ENCODE measurements around the gene RANBP10. TPM values are rescaled to one million over a fixed set of nuclear protein-coding genes. Genes with fewer than 3 reads are reported as not detected.
A peak's percentile ranks its signal among the peaks of the same experiment; 100 is the strongest.

Gene RANBP10
- total and polyA plus RNA-seq, 9 of the 15 experiments (the other 6 are each of a cell fraction or from before 2014, with no cell fraction given), result 0.61 to 19.3 (median 5.9) TPM

DNA sequence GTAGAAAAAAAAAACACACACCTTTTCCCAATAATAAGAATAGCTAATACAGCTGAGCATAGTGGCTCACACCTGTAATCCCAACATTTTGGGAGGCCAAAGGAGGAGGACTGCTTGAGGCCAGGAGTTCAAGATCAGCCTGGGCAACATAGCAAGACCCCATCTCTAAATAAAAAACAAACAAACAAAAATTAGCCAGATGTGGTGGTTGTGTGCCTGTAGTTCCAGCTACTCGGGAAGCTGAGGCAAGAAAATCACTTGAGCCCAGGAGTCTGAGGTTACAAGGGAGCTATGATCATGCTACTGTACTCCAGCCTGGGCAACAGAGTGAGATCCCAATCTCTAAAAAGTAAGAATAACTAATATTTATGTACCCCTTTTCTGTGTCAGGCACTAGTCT is 44.4 kb downstream of the RANBP10 start:
- Histone ChIP-seq H3K4me3 (no peak overlapping the region), H3K27ac (ENCODE audit: extremely low read depth, low read depth, low read length) (no peak overlapping the region), H2AFZ (ENCODE audit: low read depth, low read length) (no peak overlapping the region), H3K4me2 (ENCODE audit: insufficient read depth, low read length) (no peak overlapping the region), H3K27me3 (ENCODE audit: control insufficient read depth in 2 of 2, insufficient read depth in 2 of 2, low read length in 2 of 2) (no peaks in the 10 kb centered on the region), H3K79me2 (ENCODE audit: control insufficient read depth, insufficient read depth, low read length) (no peaks in the 10 kb centered on the region), H3K9me1 (ENCODE audit: control insufficient read depth, insufficient read depth, low read length) (peaks cover 5% of the 10 kb centered on the region), H3K4me1 (replicated peaks in 1 of 2; ENCODE audit: control insufficient read depth in 2 of 2, insufficient read depth in 2 of 2, low read length in 2 of 2) (peaks cover 4 to 9% of the 10 kb centered on the region in 2 experiments; a peak in 2 of 5 replicates), H3K9ac (ENCODE audit: insufficient read depth in 1 of 2, low read depth in 2 of 2, low read length in 2 of 2) (no peak overlapping the region), H3K36me3 (ENCODE audit: control insufficient read depth, insufficient read depth, low read length) (peaks cover 18% of the 10 kb centered on the region; the same call in 2 of the 3 replicates), H3K9me3 (replicated peaks; ENCODE audit: control insufficient read depth, insufficient read depth, low read depth, low read length) (no peaks in the 10 kb centered on the region), H4K20me1 (replicated peaks; ENCODE audit: control insufficient read depth, insufficient read depth, low read length) (0 out of 2 replicates have a peak, but pooled peaks cover 4% of the 10 kb centered on the region)
- no TSS peak for BruUV-seq (replicated peaks)
- ATAC-seq, result no peak
- no peak for DNase-seq (ENCODE audit: extremely low read depth in 1 of 4, low spot score in 3 of 4)
- ChIA-PET CTCF (ENCODE audit: low intra/inter-chr PET ratio) (no interaction called here), POLR2A (interaction anchor here (1.0 kb wide), 1 partner anchor 9 kb away, joined by 3 read pairs; no protein-coding TSS in a partner anchor)
- intact Hi-C loops (cut with micrococcal nuclease), result no loop called here
- WGBS (ENCODE audit: insufficient coverage, low coverage, missing lambda C conversion rate), result 77% methylated on average over 1 of the region's 1 CpG
- TF ChIP-seq BCOR (IDR thresholded peaks at IDR 0.05), result peak; percentile 21; the same call in 1 of the 2 replicates
- TF ChIP-seq RBM25 (IDR thresholded peaks at IDR 0.05; ENCODE audit: low read depth, low read length, severe bottlenecking), result peak; percentile 34
- TF ChIP-seq, protein P1, sequence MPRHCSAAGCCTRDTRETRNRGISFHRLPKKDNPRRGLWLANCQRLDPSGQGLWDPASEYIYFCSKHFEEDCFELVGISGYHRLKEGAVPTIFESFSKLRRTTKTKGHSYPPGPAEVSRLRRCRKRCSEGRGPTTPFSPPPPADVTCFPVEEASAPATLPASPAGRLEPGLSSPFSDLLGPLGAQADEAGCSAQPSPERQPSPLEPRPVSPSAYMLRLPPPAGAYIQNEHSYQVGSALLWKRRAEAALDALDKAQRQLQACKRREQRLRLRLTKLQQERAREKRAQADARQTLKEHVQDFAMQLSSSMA (CRISPR knock-in tag; IDR thresholded peaks at IDR 0.05), result no peak
- TF ChIP-seq RAD51 (IDR thresholded peaks at IDR 0.05; ENCODE audit: borderline replicate concordance, low read depth), result no peak
- no peak for TF ChIP-seq MAFK (IDR thresholded peaks at IDR 0.05; ENCODE audit: low read length)
- TF ChIP-seq ZNF121 (CRISPR knock-in tag; conservative IDR thresholded peaks at IDR 0.05), result peak; percentile 84
- in situ Hi-C loops (cut with MboI), result no loop called here
- no peak for FAIRE-seq

DNA sequence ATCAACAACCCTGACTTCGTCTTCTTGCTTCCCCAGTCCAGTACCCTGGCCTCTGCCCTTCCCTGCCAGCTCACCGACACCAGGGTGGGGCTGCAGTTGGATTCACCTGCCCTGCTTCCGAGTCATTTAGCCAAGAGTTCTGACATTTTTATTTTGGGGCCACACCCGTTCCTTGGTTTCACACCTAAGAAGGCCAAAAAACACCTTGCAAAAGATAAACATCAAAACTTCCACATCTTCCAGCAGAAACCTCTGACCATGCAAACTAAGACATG is 45.5 kb downstream of the RANBP10 start:
- H4K20me1 ChIP-seq (replicated peaks; ENCODE audit: control insufficient read depth, insufficient read depth, low read length), result 0 out of 2 replicates have a peak, but pooled peaks cover 4% of the 10 kb centered on the region
- ATAC-seq (no peak), FAIRE-seq (no peak), DNase-seq (ENCODE audit: extremely low read depth in 1 of 4, low spot score in 3 of 4) (no peak)
- CTCF ChIA-PET (ENCODE audit: low intra/inter-chr PET ratio), result interaction anchor here (0.6 kb wide), 1 partner anchor 284 kb away, joined by 3 read pairs; no protein-coding TSS in a partner anchor
- POLR2A ChIA-PET, result interaction anchor here (0.7 to 0.8 kb wide), 2 partner anchors 54 to 324 kb away, joined by 3 read pairs; no protein-coding TSS in a partner anchor
- no peaks in the 10 kb centered on the region for H3K79me2 ChIP-seq (ENCODE audit: control insufficient read depth, insufficient read depth, low read length)
- WGBS (ENCODE audit: insufficient coverage, low coverage, missing lambda C conversion rate), result 53% methylated on average over 3 of the region's 4 CpGs
- TF ChIP-seq ZNF696 (CRISPR knock-in tag; conservative IDR thresholded peaks at IDR 0.05) (no peak), ZNF707 (CRISPR knock-in tag; conservative IDR thresholded peaks at IDR 0.05) (no peak), NCOA4 (IDR thresholded peaks at IDR 0.05; ENCODE audit: partially characterized antibody) (no peak), MAFG (tag; conservative IDR thresholded peaks at IDR 0.05) (no peak), ZFPM2 (CRISPR knock-in tag; IDR thresholded peaks at IDR 0.05) (no peak), ETV1 (tag; conservative IDR thresholded peaks at IDR 0.05; ENCODE audit: low read depth) (no peak), CC2D1A (IDR thresholded peaks at IDR 0.05) (no peak), ZNF253 (CRISPR knock-in tag; conservative IDR thresholded peaks at IDR 0.05) (no peak)
- H3K9me1 ChIP-seq (ENCODE audit: control insufficient read depth, insufficient read depth, low read length), result peaks cover 5% of the 10 kb centered on the region
- no TSS peak for BruUV-seq (replicated peaks)
- H3K4me1 ChIP-seq (replicated peaks in 1 of 2; ENCODE audit: control insufficient read depth in 2 of 2, insufficient read depth in 2 of 2, low read length in 2 of 2), result peaks cover 8 to 9% of the 10 kb centered on the region in 2 experiments; a peak in 4 of 5 replicates
- no peak overlapping the region for H3K4me2 ChIP-seq (ENCODE audit: insufficient read depth, low read length)
- H3K27me3 ChIP-seq (ENCODE audit: control insufficient read depth in 2 of 2, insufficient read depth in 2 of 2, low read length in 2 of 2), result no peaks in the 10 kb centered on the region
- no peak overlapping the region for H2AFZ ChIP-seq (ENCODE audit: low read depth, low read length)
- H3K9ac ChIP-seq (ENCODE audit: insufficient read depth in 1 of 2, low read depth in 2 of 2, low read length in 2 of 2), result peak overlapping the region in 1 of 2 experiments; percentile 33; a peak in 1 of 4 replicates
- in situ Hi-C loops (cut with MboI), result no loop called here
- peaks cover 11% of the 10 kb centered on the region; the same call in 2 of the 3 replicates for H3K36me3 ChIP-seq (ENCODE audit: control insufficient read depth, insufficient read depth, low read length)
- no peak overlapping the region for H3K27ac ChIP-seq (ENCODE audit: extremely low read depth, low read depth, low read length)
- intact Hi-C loops (cut with micrococcal nuclease), result no loop called here
- no peaks in the 10 kb centered on the region for H3K9me3 ChIP-seq (replicated peaks; ENCODE audit: control insufficient read depth, insufficient read depth, low read depth, low read length)
- no peak overlapping the region for H3K4me3 ChIP-seq
